Measurements from ENCODE around the gene LAGE3. TPM values are rescaled to one million over a fixed set of nuclear protein-coding genes. Genes with fewer than 3 reads are reported as not detected.

Gene LAGE3
- total and polyA plus RNA-seq, 2 donors (not counting 3 experiments of a cell fraction or from before 2014, with no cell fraction given) = 14.3 to 31.9 TPM

- no peaks in the 10 kb centered on the region for H3K9me1 ChIP-seq (replicated peaks; ENCODE audit: control insufficient read depth, extremely low read depth, insufficient read depth, low read length)
- H3K9ac ChIP-seq (replicated peaks; ENCODE audit: extremely low read depth, insufficient read depth, low read length) = no peak overlapping the region
- ChIA-PET CTCF (no interaction called here), POLR2A (no interaction called here)
- H3K27me3 ChIP-seq (ENCODE audit: control insufficient read depth in 2 of 2, insufficient read depth in 2 of 2, low read length in 2 of 2) = no peaks in the 10 kb centered on the region
- no peak overlapping the region for H3K27ac ChIP-seq (ENCODE audit: insufficient read depth, low read depth, low read length)
- H3K4me3 ChIP-seq (replicated peaks in 1 of 3; ENCODE audit: insufficient read depth in 1 of 3, low read depth in 1 of 3, low read length in 3 of 3) = no peak overlapping the region
- no peaks in the 10 kb centered on the region for H3K79me2 ChIP-seq (ENCODE audit: control insufficient read depth, insufficient read depth, low read length)
- no peaks in the 10 kb centered on the region for H3K9me3 ChIP-seq (replicated peaks; ENCODE audit: control insufficient read depth, insufficient read depth, low read length)
- TF ChIP-seq MAX (IDR thresholded peaks at IDR 0.05; ENCODE audit: insufficient read depth, insufficient read length) (no peak), GATA2 (IDR thresholded peaks at IDR 0.05; ENCODE audit: insufficient read depth, insufficient read length, low read depth, low read length) (no peak), MYC (IDR thresholded peaks at IDR 0.05; ENCODE audit: low read depth, low read length) (no peak), CTCF (IDR thresholded peaks at IDR 0.05; ENCODE audit: extremely low read depth in 1 of 2, insufficient read depth in 1 of 2, low read depth in 1 of 2, low read length in 2 of 2) (no peak), JUN (IDR thresholded peaks at IDR 0.05; ENCODE audit: borderline replicate concordance, insufficient read depth, insufficient read length, low read depth) (no peak), EZH2 (IDR thresholded peaks at IDR 0.05; ENCODE audit: borderline replicate concordance, low read depth, low read length, severe bottlenecking) (no peak), POLR2AphosphoS5 (IDR thresholded peaks at IDR 0.05; ENCODE audit: insufficient read depth, low read depth, low read length) (no peak), POLR2A (IDR thresholded peaks at IDR 0.05; ENCODE audit: low read depth, low read length) (no peak), FOS (IDR thresholded peaks at IDR 0.05; ENCODE audit: borderline replicate concordance, insufficient read depth, low read length) (no peak)
- H3K4me1 ChIP-seq (ENCODE audit: control insufficient read depth, extremely low read depth, insufficient read depth, low read length) = peaks cover 6% of the 10 kb centered on the region
- intact Hi-C loops (cut with micrococcal nuclease) (no loop called here), dilution Hi-C loops (cut with MboI; ENCODE audit: extremely low pct_ligation_motif_present, low sequenced_read_pairs) (no loop called here)
- DNase-seq (ENCODE audit: low read depth, low spot score) = no peak
- no peak overlapping the region for H2AFZ ChIP-seq (ENCODE audit: low read depth, low read length)
- no peak for FAIRE-seq
- no TSS peak for BruUV-seq (replicated peaks)
- H4K20me1 ChIP-seq (replicated peaks; ENCODE audit: control insufficient read depth, extremely low read depth, insufficient read depth, low read length) = no peaks in the 10 kb centered on the region
- no peak overlapping the region for H3K4me2 ChIP-seq (ENCODE audit: insufficient read depth, low read length)
- H3K36me3 ChIP-seq (ENCODE audit: control insufficient read depth in 2 of 2, extremely low read depth in 1 of 2, insufficient read depth in 2 of 2, low read length in 2 of 2) = no peaks in the 10 kb centered on the region
Measured at GRCh38 chrX:154509455-154509854, 30.4 kb upstream of the LAGE3 start.

All from endothelial cell of umbilical vein (primary cell).